Ishikawa (cell line): ENCODE results near the gene MINK1.

Experiments used
- CEBPB ChIP-seq: IDR thresholded peaks from 2 replicates; pipeline ENCODE4 v1.6.1; 2012
- CREB1 ChIP-seq: IDR thresholded peaks from 2 replicates; pipeline ENCODE4 v1.6.1; 2012; ENCODE audit warnings: low read depth
- EGR1 ChIP-seq: IDR thresholded peaks from 2 replicates; pipeline ENCODE4 v1.6.1; 2012
- EP300 ChIP-seq: IDR thresholded peaks from 2 replicates; pipeline ENCODE4 v1.6.1; 2012; ENCODE audit warnings: borderline replicate concordance
- FOXM1 ChIP-seq: IDR thresholded peaks from 2 replicates; pipeline ENCODE4 v1.6.1; 2012; ENCODE audit warnings: low read depth, borderline replicate concordance
- MAX ChIP-seq: IDR thresholded peaks from 2 replicates; pipeline ENCODE4 v1.6.1; 2012
- NFIC ChIP-seq: IDR thresholded peaks from 2 replicates; pipeline ENCODE4 v1.6.1; 2012
- RAD21 ChIP-seq: IDR thresholded peaks from 2 replicates; pipeline ENCODE4 v1.6.1; 2012; ENCODE audit warnings: low read depth
- REST ChIP-seq: IDR thresholded peaks from 2 replicates; pipeline ENCODE4 v1.6.1; 2012; ENCODE audit warnings: low read depth, mild to moderate bottlenecking
- TAF1 ChIP-seq: IDR thresholded peaks from 2 replicates; pipeline ENCODE4 v1.6.1; 2012; ENCODE audit warnings: low read depth, mild to moderate bottlenecking
- TCF12 ChIP-seq: IDR thresholded peaks from 2 replicates; pipeline ENCODE4 v1.6.1; 2012; ENCODE audit warnings: low read depth
- TEAD4 ChIP-seq: IDR thresholded peaks from 2 replicates; pipeline ENCODE4 v1.6.1; 2012
- USF1 ChIP-seq: IDR thresholded peaks from 2 replicates; pipeline ENCODE4 v1.6.1; 2012
- YY1 ChIP-seq: IDR thresholded peaks from 2 replicates; pipeline ENCODE4 v1.6.1; 2012; ENCODE audit warnings: low read depth
- ZBTB7A ChIP-seq: IDR thresholded peaks from 2 replicates; pipeline ENCODE4 v1.6.1; 2012; ENCODE audit warnings: low read depth

The MINK1 gene

GRCh38 chr17:4945944-4946280 lies 112.8 kb downstream of the MINK1 start:
- no peak for TF ChIP-seq CEBPB
- TF ChIP-seq USF1, result no peak
- no peak for TF ChIP-seq NFIC
- TF ChIP-seq TEAD4, result no peak
- TF ChIP-seq EGR1, result no peak
- TF ChIP-seq FOXM1, result no peak
- no peak for TF ChIP-seq REST
- no peak for TF ChIP-seq CREB1
- TF ChIP-seq TAF1, result no peak
- TF ChIP-seq RAD21, result no peak
- TF ChIP-seq ZBTB7A, result no peak
- TF ChIP-seq TCF12, result no peak

GRCh38 chr17:4946312-4946976 lies 113.3 kb downstream of the MINK1 start:
- no peak for TF ChIP-seq USF1
- no peak for TF ChIP-seq TCF12
- TF ChIP-seq NFIC, result no peak
- TF ChIP-seq ZBTB7A, result no peak
- TF ChIP-seq EP300, result no peak
- no peak for TF ChIP-seq RAD21
- no peak for TF ChIP-seq EGR1
- no peak for TF ChIP-seq REST
- TF ChIP-seq FOXM1, result no peak
- no peak for TF ChIP-seq TEAD4
- TF ChIP-seq CEBPB, result no peak
- TF ChIP-seq TAF1, result no peak
- TF ChIP-seq MAX, result no peak
- TF ChIP-seq CREB1, result no peak
- TF ChIP-seq YY1, result no peak

- no peak for TF ChIP-seq NFIC
- TF ChIP-seq YY1, result no peak
- no peak for TF ChIP-seq FOXM1
- TF ChIP-seq RAD21, result no peak
- no peak for TF ChIP-seq MAX
- TF ChIP-seq ZBTB7A, result no peak
- no peak for TF ChIP-seq CEBPB
- TF ChIP-seq EP300, result no peak
- no peak for TF ChIP-seq EGR1
- no peak for TF ChIP-seq USF1
- no peak for TF ChIP-seq CREB1
- TF ChIP-seq REST, result no peak
- TF ChIP-seq TCF12, result no peak
- no peak for TF ChIP-seq TAF1
- no peak for TF ChIP-seq TEAD4
Observed at GRCh38 chr17:4947010-4947410, 113.9 kb downstream of the MINK1 start.
